HG03196 (cell line): ENCODE data around the gene EIF4E1B.
"Not testable (repeated sequence)": the region's sequence is repeated elsewhere in the genome, so short reads cannot be mapped to it uniquely, and the experiment has no call there.

Source experiments
- ATAC-seq: cut with Tn5 transposase; IDR thresholded peaks from one replicate; pipeline ENCODE4 v1.9.1; 2021; ENCODE audit not compliant: unreplicated experiment

Gene EIF4E1B, protein sequence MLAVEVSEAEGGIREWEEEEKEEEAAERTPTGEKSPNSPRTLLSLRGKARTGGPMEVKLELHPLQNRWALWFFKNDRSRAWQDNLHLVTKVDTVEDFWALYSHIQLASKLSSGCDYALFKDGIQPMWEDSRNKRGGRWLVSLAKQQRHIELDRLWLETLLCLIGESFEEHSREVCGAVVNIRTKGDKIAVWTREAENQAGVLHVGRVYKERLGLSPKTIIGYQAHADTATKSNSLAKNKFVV

DNA sequence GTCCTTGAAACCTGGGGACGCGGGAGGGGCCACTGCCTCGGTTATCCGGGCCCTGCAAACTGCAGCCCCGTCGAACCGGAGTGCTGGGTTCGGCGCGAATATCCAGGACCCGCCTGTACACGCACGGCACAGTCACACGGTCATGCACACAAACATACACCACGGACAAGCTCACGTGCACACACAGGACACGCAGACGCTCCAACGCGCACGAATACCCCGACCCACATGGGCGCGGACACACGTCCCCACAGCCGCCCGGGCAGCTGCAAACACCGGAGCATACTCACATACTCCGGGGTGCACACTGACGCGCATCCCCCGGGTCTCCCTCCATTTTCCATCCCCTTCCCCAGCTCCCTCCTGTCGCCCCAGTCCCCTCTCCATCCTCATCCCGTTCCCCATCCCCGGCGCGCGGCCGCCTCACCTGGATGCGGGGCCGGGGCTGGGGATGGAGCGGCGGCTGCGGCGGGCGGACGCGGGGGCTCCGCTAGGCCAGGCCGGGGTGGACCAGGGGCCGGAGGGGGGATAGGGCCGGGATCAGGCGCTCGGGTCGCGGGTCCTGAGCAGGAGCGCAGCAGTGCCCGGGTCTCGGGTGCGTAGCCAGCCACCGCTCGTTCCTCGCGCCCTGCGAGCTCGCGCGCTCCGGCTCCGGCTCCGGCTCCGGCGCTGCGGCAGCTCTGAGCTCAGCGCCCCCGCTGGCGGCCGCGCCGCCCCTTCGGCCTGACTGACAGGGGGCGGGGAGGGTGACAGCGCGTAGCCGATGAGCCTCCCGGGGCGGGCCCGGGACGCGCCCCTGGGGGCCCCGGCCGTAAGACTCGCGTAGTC is at the start of gene EIF4E1B, which contains the start of gene SNCB:
EIF4E1B (plus strand) TSS at position 823 of the 828 bp plus-strand sequence. CDS start 12,113 bp downstream, outside the sequence.
SNCB (minus strand) TSS at position 682 of the 828 bp plus-strand sequence. CDS start 880 bp downstream, outside the sequence.
- ATAC-seq = peak; percentile 52

DNA sequence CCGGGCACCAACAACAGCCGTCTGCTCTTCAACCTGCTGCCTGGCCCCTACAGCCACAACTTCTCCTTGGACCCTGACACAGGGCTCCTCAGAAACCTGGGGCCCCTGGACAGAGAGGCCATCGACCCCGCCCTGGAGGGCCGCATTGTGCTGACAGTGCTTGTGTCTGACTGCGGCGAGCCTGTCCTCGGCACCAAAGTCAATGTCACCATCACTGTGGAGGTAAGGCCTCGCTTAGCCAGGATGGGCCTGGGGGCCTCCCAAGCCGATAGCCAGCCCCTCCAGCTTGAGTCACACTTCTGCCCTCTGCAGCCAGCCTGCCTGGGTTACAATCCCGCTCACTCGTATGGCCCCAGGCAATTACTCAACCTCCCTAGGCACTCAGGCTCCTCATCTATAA is 49.1 kb upstream of the EIF4E1B start:
- ATAC-seq = no peak

DNA sequence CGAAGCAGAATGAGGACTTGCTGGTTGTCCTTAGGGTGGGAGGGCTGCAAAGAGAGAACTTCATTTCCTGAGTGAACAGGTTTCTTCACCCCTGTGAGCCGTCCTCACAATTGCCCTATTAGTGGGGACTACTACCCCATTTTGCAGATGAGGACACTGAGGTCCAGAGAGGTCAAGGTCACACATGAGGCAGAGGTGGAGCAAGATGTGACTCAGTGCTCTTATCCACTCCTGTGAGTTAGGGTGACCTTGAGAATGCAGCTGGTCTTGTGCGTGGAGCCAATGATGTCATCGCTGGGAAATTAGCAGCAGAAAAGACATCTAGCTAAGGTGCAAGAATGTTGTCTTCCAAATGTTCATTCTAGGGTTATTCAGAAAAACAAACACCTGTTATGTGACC is 47.4 kb upstream of the EIF4E1B start:
- no peak for ATAC-seq

DNA sequence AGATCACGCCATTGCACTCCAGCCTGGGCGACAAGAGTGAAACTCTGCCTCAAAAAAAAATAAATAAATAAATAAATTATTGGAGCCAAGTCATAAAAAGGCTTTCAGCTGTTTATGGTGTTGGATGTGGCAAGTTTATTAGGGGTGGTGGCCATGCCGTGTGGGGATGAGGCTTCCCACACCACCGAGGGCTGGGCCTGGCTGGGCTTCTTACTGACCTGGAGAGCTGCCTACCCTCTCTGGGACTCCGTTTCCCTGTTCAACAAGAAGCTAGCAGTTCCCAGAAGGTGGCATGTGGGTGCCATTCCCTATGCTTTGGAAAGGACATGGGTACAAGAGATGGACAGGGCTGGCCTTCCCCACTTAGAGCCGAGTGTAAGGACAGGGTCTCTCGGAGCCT is 43.1 kb upstream of the EIF4E1B start:
- ATAC-seq = no peak

DNA sequence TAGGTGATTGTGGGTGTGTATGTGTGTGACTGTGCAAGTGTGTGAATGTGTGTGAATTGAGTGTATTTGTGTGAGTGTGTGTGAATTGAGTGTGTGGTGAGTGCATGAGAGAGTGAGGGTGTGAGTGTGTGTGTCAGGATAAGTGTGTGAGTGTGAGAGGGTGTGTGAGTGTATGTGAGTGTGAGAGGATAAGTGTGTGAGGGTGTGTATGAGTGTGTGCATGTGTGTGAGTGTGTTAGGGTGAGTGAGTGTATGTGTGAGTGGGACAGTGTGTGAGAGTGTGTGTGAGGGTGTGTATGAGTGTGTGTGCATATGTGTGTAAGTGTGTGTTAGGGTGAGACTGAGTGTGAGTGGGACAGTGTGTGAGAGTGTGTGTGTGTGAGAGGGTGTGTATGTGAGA is 42.2 kb upstream of the EIF4E1B start:
- ATAC-seq = no peak

DNA sequence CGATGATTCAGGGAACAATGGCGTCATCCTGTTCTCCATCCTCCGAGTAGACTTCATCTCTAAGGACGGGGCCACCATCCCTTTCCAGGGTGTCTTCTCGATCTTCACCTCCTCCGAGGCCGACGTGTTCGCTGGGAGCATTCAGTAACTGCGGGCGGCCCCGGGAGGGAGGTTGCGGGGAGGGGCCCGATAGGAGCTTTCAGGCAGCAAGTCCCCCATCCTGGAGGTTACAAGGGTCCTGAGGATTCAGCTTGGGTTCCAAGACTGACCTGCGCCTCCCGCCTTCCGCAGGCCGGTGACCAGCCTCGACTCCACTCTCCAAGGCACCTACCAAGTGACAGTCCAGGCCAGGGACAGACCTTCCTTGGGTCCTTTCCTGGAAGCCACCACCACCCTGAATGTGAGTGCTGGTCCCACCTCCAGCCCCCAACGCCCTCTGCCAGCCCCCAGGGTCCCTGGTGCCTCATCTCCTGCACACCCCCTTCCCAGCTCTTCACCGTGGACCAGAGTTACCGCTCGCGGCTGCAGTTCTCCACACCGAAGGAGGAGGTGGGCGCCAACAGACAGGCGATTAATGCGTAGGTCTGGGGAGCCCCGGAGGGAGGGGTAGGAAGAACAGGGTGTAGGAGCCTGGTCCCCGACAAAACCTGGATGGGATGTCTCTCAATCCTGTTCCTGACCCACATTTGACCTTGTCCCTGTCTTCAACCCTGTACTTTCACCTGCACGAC is 41.3 kb upstream of the EIF4E1B start:
- no peak for ATAC-seq

DNA sequence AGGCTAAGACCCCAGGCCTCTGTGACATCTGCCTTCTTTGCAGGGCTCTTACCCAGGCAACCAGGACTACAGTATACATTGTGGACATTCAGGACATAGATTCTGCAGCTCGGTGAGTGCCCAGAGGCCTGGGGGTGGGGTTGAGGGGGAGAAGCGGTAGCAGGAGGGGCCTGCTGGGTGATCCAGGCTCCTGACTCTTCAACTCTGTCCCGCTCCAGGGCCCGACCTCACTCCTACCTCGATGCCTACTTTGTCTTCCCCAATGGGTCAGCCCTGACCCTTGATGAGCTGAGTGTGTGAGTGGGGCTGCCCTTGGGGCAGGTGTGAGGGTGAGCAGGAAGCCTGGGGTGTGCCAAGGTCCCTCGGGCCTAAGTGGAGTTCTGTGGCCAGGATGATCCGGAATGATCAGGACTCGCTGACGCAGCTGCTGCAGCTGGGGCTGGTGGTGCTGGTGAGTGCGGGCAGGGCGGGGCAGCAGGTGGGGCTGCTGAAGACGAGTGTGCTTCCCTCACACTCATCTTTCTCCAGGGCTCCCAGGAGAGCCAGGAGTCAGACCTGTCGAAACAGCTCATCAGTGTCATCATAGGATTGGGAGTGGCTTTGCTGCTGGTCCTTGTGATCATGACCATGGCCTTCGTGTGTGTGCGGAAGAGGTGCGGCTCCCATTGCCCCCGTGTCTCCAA is 40.3 kb upstream of the EIF4E1B start:
- ATAC-seq = no peak

DNA sequence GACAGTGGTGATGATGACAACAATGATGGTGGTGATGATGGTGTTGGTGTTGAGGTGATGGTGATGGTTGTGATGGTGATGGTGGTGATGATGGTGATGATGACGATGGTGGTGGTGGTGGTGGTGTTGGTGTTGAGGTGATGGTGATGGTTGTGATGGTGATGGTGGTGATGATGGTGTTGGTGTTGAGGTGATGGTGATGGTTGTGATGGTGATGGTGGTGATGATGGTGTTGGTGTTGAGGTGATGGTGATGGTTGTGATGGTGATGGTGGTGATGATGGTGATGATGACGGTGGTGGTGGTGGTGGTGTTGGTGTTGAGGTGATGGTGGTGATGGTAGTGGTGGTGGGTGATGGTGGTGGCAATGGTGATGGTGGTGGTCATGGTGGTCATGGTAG is 38.8 kb upstream of the EIF4E1B start:
- not testable (repeated sequence) for ATAC-seq

DNA sequence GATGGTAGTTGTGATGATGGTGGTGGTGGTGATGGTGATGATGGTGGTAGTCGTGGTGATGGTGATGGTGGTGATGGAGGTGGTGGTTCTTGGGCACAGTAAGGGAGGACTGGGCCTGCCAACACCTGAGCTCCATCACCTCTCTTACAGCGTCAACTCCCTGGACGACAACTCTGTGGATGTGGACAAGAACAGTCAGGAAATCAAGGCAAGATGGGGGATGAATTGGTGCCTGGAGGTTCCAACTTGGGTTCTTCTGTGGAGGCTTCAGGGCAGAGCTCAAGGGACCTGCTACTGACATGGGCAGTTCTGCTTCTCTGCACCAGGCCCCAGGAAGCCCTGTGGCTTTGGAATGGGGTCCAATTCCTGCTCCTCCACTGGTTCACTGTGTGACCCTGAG is 37.9 kb upstream of the EIF4E1B start:
- ATAC-seq = no peak

DNA sequence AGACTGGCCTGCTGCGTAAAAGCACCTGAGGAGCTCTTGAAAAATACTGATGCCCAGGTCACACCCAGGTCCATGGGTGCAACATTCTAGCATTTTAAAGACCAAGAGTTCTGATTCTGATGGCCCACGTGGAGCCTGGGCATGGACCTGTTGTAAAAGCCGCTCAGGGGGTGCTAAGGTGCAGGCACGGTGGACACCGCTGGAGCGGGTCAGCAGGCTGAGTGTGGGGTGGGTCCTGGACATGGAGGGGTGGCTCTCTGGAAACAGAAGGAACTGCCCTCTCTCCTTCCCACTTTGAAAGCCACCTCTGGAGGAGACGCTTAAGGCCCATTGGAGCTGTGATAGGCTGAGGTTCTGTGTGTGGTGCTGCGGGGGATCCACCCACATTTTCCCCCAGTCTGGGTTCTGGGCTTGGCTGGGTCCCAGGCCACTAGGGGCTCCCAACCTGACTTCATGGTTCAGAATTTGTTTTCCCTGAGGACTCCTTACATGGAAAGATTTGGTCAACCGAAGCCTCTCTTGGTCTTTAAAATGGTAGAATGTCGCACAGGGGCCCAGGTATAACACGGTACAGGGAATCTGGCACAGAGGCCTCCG is 37.1 kb upstream of the EIF4E1B start:
- no peak for ATAC-seq

DNA sequence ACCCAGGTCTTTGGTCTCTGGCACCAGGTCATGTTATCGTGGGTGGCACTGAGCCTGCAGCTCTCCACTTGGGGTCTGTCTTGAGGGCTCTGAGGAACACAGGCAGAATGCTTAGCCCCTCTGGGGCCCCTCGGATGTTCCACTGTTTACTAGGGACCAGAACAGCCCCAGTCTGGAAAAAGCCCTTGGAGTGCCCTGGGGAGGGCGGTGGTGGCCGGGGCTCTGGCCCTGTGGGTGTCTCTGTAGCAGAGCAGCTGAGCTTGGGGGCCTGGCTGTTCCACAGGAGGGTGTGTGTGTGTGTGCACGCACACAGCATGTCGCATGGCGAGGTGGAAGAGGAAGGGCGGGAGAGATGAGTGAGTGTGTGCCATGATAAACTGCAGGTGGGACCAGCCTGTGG is 35.9 kb upstream of the EIF4E1B start:
- no peak for ATAC-seq

DNA sequence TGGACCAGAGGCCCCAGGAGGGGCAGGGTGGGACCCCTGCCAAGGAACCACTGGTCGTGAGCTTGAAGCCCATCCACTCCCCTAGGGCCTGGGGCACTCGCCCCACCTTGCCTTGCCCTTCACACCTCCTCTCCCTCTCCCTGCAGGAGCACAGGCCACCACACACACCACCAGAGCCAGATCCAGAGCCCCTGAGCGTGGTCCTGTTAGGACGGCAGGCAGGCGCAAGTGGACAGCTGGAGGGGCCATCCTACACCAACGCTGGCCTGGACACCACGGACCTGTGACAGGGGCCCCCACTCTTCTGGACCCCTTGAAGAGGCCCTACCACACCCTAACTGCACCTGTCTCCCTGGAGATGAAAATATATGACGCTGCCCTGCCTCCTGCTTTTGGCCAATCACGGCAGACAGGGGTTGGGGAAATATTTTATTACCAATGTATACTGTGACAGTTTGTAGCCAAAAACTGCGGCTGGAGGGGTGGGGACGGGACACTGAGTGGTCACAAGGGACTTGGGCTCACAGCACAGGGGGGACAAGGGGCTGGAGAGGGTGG is 35.0 kb upstream of the EIF4E1B start:
- no peak for ATAC-seq

DNA sequence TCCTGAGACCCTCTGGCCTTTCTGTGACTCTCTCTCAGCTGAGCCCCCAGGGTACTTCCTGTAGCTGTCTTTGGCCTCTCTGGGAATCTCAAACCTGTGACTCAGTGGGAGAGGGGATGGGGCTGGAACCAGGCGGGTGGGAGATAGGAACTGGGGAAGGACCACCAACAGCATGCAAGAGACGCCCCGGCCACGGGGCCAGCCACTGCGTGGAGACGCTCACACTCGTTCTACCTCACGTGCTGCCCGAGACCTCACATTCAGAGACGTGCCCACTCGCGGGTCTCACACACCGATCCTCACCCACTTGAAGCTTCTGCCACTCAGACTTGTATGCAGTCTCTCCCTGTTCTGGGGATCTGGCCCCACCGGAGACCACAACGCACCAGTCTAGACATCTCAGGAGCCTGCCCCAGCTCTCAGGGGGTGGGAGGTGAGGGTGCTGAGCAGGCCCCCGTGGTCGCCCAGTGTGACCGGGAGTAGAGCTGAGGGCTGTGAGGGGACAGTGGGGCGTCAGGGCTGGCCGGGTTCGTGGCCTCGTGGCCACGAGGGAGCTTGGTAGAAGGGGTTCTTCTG is 34.3 kb upstream of the EIF4E1B start:
- ATAC-seq = no peak

DNA sequence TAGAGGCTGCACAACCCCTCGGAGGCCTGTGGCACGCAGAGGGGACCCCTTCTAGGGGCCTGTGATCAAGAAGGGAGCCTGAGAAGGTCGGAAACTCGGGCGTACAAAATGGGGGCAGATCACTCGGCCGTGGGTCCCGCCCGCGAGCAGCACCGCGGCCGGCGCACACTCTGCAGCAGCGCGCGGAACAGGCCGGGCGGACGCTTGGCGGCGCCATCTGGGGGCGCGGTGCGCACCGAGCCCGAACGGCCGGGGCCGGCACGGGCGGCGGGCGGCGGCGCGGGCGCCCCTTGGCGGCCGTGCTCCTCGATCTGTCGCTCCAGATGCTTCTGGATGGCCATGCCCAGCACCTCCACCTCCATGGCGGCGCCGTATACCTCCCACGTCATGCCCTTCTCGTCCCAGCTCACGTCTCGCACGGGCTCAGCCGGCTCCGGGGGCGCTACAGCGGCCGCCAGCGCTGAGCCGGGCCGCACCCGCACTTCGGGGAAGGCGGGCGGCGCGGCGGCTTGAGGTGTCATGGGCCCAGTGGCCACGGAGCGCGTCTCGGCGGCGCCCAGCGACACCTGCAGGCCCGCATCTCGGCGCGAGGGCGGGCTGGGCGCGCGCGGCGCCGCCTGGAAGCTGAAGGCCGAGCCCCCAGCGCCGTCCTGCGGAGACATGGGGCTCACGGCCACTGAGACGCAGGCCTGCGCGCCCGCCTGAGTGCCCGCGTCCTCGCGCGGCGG is 33.6 kb upstream of the EIF4E1B start:
- ATAC-seq = peak; percentile 40

DNA sequence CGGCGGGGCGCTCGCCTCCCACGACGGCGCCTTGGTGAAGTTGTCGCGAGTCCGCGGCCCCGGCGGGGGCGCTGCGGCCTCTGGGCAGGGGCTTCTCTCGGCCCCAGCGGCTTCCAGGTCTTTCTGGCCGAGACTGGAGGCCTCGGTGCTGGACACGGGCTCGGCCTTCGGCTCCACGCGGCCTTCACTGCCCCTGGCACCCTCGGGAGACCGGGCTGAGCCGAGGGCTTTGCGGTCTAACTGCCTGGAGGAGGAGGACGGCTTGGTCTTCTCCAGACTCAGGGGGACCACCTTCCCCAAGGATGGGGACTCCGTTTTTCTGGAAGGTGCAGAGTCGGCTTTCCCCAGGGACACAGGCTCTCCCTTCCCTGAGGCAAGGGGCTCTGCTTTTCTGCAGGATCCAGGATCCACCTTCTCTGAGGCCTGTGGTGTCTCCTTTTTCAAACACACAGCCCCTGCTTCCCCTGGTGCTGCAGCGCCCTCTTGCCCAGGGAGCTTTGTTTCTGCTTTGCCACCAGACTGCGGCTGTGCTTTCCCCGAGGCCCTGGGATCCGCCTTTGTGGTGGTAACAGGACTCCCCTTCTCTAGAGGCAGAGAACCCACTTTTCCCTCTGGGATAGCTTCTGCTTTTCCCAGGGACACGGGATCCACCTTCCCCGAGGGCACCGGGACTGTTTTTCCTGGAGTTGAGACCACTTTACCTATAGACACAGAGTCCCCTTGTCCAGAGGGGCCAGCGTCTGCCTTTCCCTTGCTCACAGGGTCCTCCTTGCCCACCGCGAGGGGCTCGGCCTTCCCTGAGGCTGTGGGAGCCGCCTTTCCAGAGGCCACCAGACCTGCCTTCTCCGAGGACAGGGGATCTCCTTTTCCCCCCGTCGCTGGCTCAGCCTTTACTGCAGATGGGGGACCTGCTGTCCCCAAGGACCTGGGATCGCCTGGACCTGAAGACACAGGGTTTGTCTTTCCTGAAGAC is 32.8 kb upstream of the EIF4E1B start:
- no peak for ATAC-seq

DNA sequence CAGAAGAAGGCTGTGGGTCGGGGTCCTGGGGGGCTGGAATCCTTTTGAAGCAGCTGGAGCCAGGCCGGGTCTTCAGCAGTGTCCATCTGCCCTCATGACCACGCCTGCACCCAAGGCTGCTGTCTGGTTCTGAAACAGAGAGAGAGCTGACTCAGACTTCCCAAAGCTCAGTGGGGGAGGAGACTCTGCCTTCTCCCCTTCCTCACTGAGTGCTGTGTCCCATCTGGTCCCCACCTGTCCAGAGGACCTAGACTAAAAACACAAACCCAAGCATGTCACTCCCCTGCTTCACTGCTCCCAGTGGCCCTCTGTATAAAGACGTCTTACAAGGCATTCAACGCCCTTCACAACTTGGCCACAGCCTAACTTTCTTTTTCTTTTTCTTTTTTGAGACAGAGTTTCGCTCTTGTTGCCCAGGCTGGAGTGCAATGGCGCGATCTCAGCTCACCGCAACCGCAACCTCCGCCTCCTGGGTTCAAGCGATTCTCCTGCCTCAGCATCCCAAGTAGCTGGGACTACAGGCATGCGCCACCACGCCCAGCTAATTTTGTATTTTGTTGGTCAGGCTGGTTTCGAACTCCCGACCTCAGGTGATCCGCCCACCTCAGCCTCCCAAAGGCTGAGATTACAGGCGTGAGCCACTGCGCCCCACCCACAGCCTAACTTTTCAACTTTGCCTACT is 30.6 kb upstream of the EIF4E1B start:
- ATAC-seq = not testable (repeated sequence)

DNA sequence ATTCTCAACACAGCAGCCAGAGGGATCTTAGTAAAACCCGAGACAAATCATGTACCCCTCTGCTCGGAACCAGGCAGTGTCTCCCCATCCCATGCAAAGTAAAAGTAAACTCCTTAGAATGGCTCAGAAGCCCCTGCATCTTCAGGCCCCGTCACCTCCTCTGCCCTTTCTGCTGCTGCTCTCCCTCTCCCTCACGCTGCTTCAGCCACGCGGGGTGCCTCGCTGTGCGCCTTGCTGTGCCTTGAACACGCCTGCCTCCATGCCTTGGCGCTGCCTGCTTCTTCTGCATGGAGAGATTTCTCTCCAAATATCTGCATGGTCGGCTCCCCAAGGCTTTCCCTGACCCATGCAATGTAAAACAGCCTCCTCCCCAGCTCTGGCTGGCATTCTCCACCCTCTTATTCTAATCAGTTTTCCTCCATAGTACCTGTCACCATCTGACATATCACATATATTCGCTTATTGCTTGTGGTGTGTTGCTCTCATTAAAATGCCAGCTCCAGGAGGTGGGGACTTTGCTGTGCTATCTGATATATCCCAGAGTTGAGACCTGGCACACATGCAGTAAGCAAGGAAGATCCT is 28.5 kb upstream of the EIF4E1B start:
- ATAC-seq = no peak
